RWPE1 (cell line): ENCODE measurements around the gene RAB31.

Experiments
- CTCF ChIA-PET: fragments of 350-600 bp; sonication (Branson Sonifier 250); formaldehyde crosslinking; extraction: SDS; loops from one replicate; lab custom pipeline; 2021; lab: Yijun Ruan, JAX
- POLR2A ChIA-PET: fragments of 400-600 bp; formaldehyde crosslinking; extraction: SDS; loops from one replicate; lab custom pipeline; 2020; ENCODE audit warnings: antibody characterized with exemption; ENCODE audit not compliant: low non-redundant PET; lab: Yijun Ruan, JAX
- DNase-seq: peaks from one replicate; pipeline ENCODE4 v3.0.0; 2012; ENCODE audit warnings: low spot score
- H3K27ac ChIP-seq: fragments of 450-650 bp; 2 replicates; pipeline ENCODE4 v1.5.1; 2017
- CTCF ChIP-seq: fragments of 450-650 bp; conservative IDR thresholded peaks from 2 replicates; pipeline ENCODE4 v1.5.1; 2017; ENCODE audit warnings: low read depth, mild to moderate bottlenecking

The RAB31 gene

GRCh38 chr18:9753846-9754245, 45.7 kb downstream of the RAB31 start:
- ChIA-PET CTCF (no interaction called here), POLR2A (no interaction called here)
- no peak for TF ChIP-seq CTCF
- no peak overlapping the region for H3K27ac ChIP-seq
- no peak for DNase-seq

GRCh38 chr18:9755110-9755509, 47.0 kb downstream of the RAB31 start:
- no peak overlapping the region for H3K27ac ChIP-seq
- POLR2A ChIA-PET, result no interaction called here
- DNase-seq, result no peak
- CTCF ChIA-PET, result interaction anchor here (0.6 kb wide), 1 partner anchor 136 kb away, joined by 3 read pairs; no protein-coding TSS in a partner anchor
- no peak for TF ChIP-seq CTCF

- ChIA-PET CTCF (interaction anchor here (0.6 kb wide), 1 partner anchor 137 kb away, joined by 3 read pairs; no protein-coding TSS in a partner anchor), POLR2A (no interaction called here)
- no peak overlapping the region for H3K27ac ChIP-seq
- TF ChIP-seq CTCF, result no peak
- no peak for DNase-seq
These were observed 47.5 kb downstream of the RAB31 start for GRCh38 chr18:9755615-9756014.

- POLR2A ChIA-PET, result no interaction called here
- no peak overlapping the region for H3K27ac ChIP-seq
- TF ChIP-seq CTCF, result no peak
- CTCF ChIA-PET, result no interaction called here
- DNase-seq, result no peak
These were observed 48.3 kb downstream of the RAB31 start for GRCh38 chr18:9756271-9756932.

- no peak overlapping the region for H3K27ac ChIP-seq
- CTCF ChIA-PET, result no interaction called here
- DNase-seq, result no peak
- no peak for TF ChIP-seq CTCF
- POLR2A ChIA-PET, result no interaction called here
These were observed 48.9 kb downstream of the RAB31 start for GRCh38 chr18:9756933-9757470.

- ChIA-PET POLR2A (no interaction called here), CTCF (no interaction called here)
- no peak for TF ChIP-seq CTCF
- no peak for DNase-seq
- no peak overlapping the region for H3K27ac ChIP-seq
These were observed 49.9 kb downstream of the RAB31 start for GRCh38 chr18:9757827-9758621.
